RWPE1 (cell line): ENCODE data around the gene CERS5.

ENCODE experiments used
- CTCF ChIA-PET: fragments of 350-600 bp; sonication (Branson Sonifier 250); formaldehyde crosslinking; extraction: SDS; loops from one replicate; lab custom pipeline; 2021; lab: Yijun Ruan, JAX
- POLR2A ChIA-PET: fragments of 400-600 bp; formaldehyde crosslinking; extraction: SDS; loops from one replicate; lab custom pipeline; 2020; ENCODE audit warnings: antibody characterized with exemption; ENCODE audit not compliant: low non-redundant PET; lab: Yijun Ruan, JAX
- DNase-seq: peaks from one replicate; pipeline ENCODE4 v3.0.0; 2012; ENCODE audit warnings: low spot score
- H3K27ac ChIP-seq: fragments of 450-650 bp; 2 replicates; pipeline ENCODE4 v1.5.1; 2017
- CTCF ChIP-seq: fragments of 450-650 bp; conservative IDR thresholded peaks from 2 replicates; pipeline ENCODE4 v1.5.1; 2017; ENCODE audit warnings: low read depth, mild to moderate bottlenecking

Gene CERS5

GRCh38 chr12:50102131-50102531 is 65.0 kb downstream of the CERS5 start:
- H3K27ac ChIP-seq, result no peak overlapping the region
- DNase-seq, result no peak
- POLR2A ChIA-PET, result no interaction called here
- no peak for TF ChIP-seq CTCF
- CTCF ChIA-PET, result interaction anchor here (0.6 to 5.0 kb wide), 4 partner anchors 9 to 783 kb away, joined by 3 to 27 read pairs (median 4); partner anchors contain the start of genes CERS5 and COX14

GRCh38 chr12:50101663-50102062 is 65.5 kb downstream of the CERS5 start:
- peak overlapping the region; percentile 37; the same call in 1 of the 2 replicates for H3K27ac ChIP-seq
- ChIA-PET POLR2A (no interaction called here), CTCF (interaction anchor here (0.7 to 5.0 kb wide), 3 partner anchors 9 to 184 kb away, joined by 3 to 27 read pairs (median 4); partner anchors contain the start of genes CERS5 and COX14)
- DNase-seq, result peak; percentile 36
- peak; percentile 47 for TF ChIP-seq CTCF

- CTCF ChIA-PET, result interaction anchor here (5.0 kb wide), 1 partner anchor 11 kb away, joined by 27 read pairs; the partner anchor contains the start of gene COX14
- DNase-seq, result no peak
- peak overlapping the region; percentile 37; the same call in 1 of the 2 replicates for H3K27ac ChIP-seq
- no peak for TF ChIP-seq CTCF
- POLR2A ChIA-PET, result no interaction called here
Observed at GRCh38 chr12:50100561-50100960, 66.6 kb downstream of the CERS5 start.

- CTCF ChIA-PET, result interaction anchor here (5.0 kb wide), 1 partner anchor 12 kb away, joined by 27 read pairs; the partner anchor contains the start of gene COX14
- peak overlapping the region; percentile 70 for H3K27ac ChIP-seq
- TF ChIP-seq CTCF, result no peak
- POLR2A ChIA-PET, result no interaction called here
- no peak for DNase-seq
Observed at GRCh38 chr12:50099302-50100008, 67.7 kb downstream of the CERS5 start.

- no peak for TF ChIP-seq CTCF
- POLR2A ChIA-PET, result no interaction called here
Observed at GRCh38 chr12:50097952-50098351, 69.2 kb downstream of the CERS5 start.

GRCh38 chr12:50090391-50090790 is 76.8 kb downstream of the CERS5 start:
- POLR2A ChIA-PET, result no interaction called here
- CTCF ChIA-PET, result interaction anchor here (0.7 to 3.7 kb wide), 2 partner anchors 21 to 312 kb away, joined by 4 to 18 read pairs; partner anchors contain the start of gene COX14
- TF ChIP-seq CTCF, result no peak
- no peak overlapping the region for H3K27ac ChIP-seq
- no peak for DNase-seq

More at GRCh38 chr12:50097952-50098351, 69.2 kb downstream of the CERS5 start:
- CTCF ChIA-PET, result interaction anchor here (0.6 to 1.0 kb wide), 3 partner anchors 10 to 82 kb away, joined by 3 to 4 read pairs (median 4); no protein-coding TSS in a partner anchor
- DNase-seq, result no peak
- peak overlapping the region; percentile 31; the same call in 1 of the 2 replicates for H3K27ac ChIP-seq
